Measurements from ENCODE around the gene FAM163A. TPM values are rescaled to one million over a fixed set of nuclear protein-coding genes. Genes with fewer than 3 reads are reported as not detected.

The FAM163A gene
- total RNA-seq, 1 experiment from 2014 or later, result not detected

- ChIA-PET POLR2A (no interaction called here), CTCF (no interaction called here)
- Histone ChIP-seq H3K9me3 (no peaks in the 10 kb centered on the region), H3K36me3 (ENCODE audit: control insufficient read depth, insufficient read depth, low read length) (no peaks in the 10 kb centered on the region), H3K27me3 (replicated peaks; ENCODE audit: control insufficient read depth, insufficient read depth, low read length) (no peaks in the 10 kb centered on the region), H3K4me3 (ENCODE audit: low read depth, low read length) (no peak overlapping the region), H3K4me1 (no peaks in the 10 kb centered on the region)
- Mint-ChIP-seq H3K27me3 (ENCODE audit: insufficient read depth, unreplicated experiment) (no peaks in the 10 kb centered on the region), H3K27ac (ENCODE audit: unreplicated experiment) (no peak overlapping the region), H3K4me1 (ENCODE audit: low read depth, unreplicated experiment) (peaks cover 6% of the 10 kb centered on the region), H3K4me3 (ENCODE audit: unreplicated experiment) (no peak overlapping the region), H3K36me3 (ENCODE audit: insufficient read depth, unreplicated experiment) (no peaks in the 10 kb centered on the region), H3K9me3 (ENCODE audit: unreplicated experiment) (no peaks in the 10 kb centered on the region)
- TF ChIP-seq CTCF (IDR thresholded peaks at IDR 0.05; ENCODE audit: insufficient read depth in 1 of 2, low read depth in 1 of 2, low read length in 1 of 2, severe bottlenecking in 1 of 2, unreplicated experiment in 1 of 2), result no peak
- BruUV-seq (replicated peaks), result no TSS peak
- intact Hi-C loops (cut with micrococcal nuclease; ENCODE audit: unreplicated experiment), result no loop called here
- no peak for DNase-seq
Observed at GRCh38 chr1:179822065-179822464, 79.0 kb downstream of the FAM163A start.

- intact Hi-C loops (cut with micrococcal nuclease; ENCODE audit: unreplicated experiment), result no loop called here
- CTCF ChIA-PET, result interaction anchor here (0.6 to 2.3 kb wide), 2 partner anchors 9 to 354 kb away, joined by 6 to 14 read pairs; no protein-coding TSS in a partner anchor
- H3K36me3 ChIP-seq (ENCODE audit: control insufficient read depth, insufficient read depth, low read length), result no peaks in the 10 kb centered on the region
- TF ChIP-seq CTCF (IDR thresholded peaks at IDR 0.05; ENCODE audit: insufficient read depth in 1 of 2, low read depth in 1 of 2, low read length in 1 of 2, severe bottlenecking in 1 of 2, unreplicated experiment in 1 of 2), result no peak
- Mint-ChIP-seq H3K4me3 (ENCODE audit: unreplicated experiment) (no peak overlapping the region), H3K27ac (ENCODE audit: unreplicated experiment) (no peak overlapping the region), H3K4me1 (ENCODE audit: low read depth, unreplicated experiment) (peaks cover 6% of the 10 kb centered on the region), H3K9me3 (ENCODE audit: unreplicated experiment) (no peaks in the 10 kb centered on the region), H3K27me3 (ENCODE audit: insufficient read depth, unreplicated experiment) (no peaks in the 10 kb centered on the region), H3K36me3 (ENCODE audit: insufficient read depth, unreplicated experiment) (no peaks in the 10 kb centered on the region)
- POLR2A ChIA-PET, result no interaction called here
- no peaks in the 10 kb centered on the region for H3K9me3 ChIP-seq
- no peaks in the 10 kb centered on the region for H3K27me3 ChIP-seq (replicated peaks; ENCODE audit: control insufficient read depth, insufficient read depth, low read length)
- DNase-seq, result no peak
- no TSS peak for BruUV-seq (replicated peaks)
- no peaks in the 10 kb centered on the region for H3K4me1 ChIP-seq
- no peak overlapping the region for H3K4me3 ChIP-seq (ENCODE audit: low read depth, low read length)
Observed at GRCh38 chr1:179823693-179824092, 80.6 kb downstream of the FAM163A start.

GRCh38 chr1:179824265-179824664 lies 81.2 kb downstream of the FAM163A start:
- H3K4me1 Mint-ChIP-seq (ENCODE audit: low read depth, unreplicated experiment), result peaks cover 6% of the 10 kb centered on the region

More at GRCh38 chr1:179824265-179824664, 81.2 kb downstream of the FAM163A start:
- Mint-ChIP-seq H3K9me3 (ENCODE audit: unreplicated experiment) (no peaks in the 10 kb centered on the region), H3K27ac (ENCODE audit: unreplicated experiment) (no peak overlapping the region), H3K4me3 (ENCODE audit: unreplicated experiment) (no peak overlapping the region), H3K36me3 (ENCODE audit: insufficient read depth, unreplicated experiment) (no peaks in the 10 kb centered on the region), H3K27me3 (ENCODE audit: insufficient read depth, unreplicated experiment) (no peaks in the 10 kb centered on the region)
- ChIA-PET CTCF (interaction anchor here (2.3 kb wide), 1 partner anchor 10 kb away, joined by 14 read pairs; no protein-coding TSS in a partner anchor), POLR2A (no interaction called here)
- H3K27me3 ChIP-seq (replicated peaks; ENCODE audit: control insufficient read depth, insufficient read depth, low read length), result no peaks in the 10 kb centered on the region
- no peaks in the 10 kb centered on the region for H3K4me1 ChIP-seq
- H3K36me3 ChIP-seq (ENCODE audit: control insufficient read depth, insufficient read depth, low read length), result no peaks in the 10 kb centered on the region
- no peak for TF ChIP-seq CTCF (IDR thresholded peaks at IDR 0.05; ENCODE audit: insufficient read depth in 1 of 2, low read depth in 1 of 2, low read length in 1 of 2, severe bottlenecking in 1 of 2, unreplicated experiment in 1 of 2)
- intact Hi-C loops (cut with micrococcal nuclease; ENCODE audit: unreplicated experiment), result no loop called here
- no peak overlapping the region for H3K4me3 ChIP-seq (ENCODE audit: low read depth, low read length)
- no peak for DNase-seq
- H3K9me3 ChIP-seq, result no peaks in the 10 kb centered on the region
- BruUV-seq (replicated peaks), result no TSS peak
